Hippocampal formation (tissue), 2 donors: ENCODE data around the gene METTL16.

Experiments
- DNase-seq, 2 donors: peaks; one replicate each; lab custom pipeline; 2025; lab: John Stamatoyannopoulos, UW

METTL16 gene

GRCh38 chr17:2396192-2396567 is 115.5 kb downstream of the METTL16 start:
- no peak for DNase-seq

GRCh38 chr17:2395258-2396181 is 116.2 kb downstream of the METTL16 start:
- DNase-seq, result no peak

- no peak for DNase-seq
These were observed 116.9 kb downstream of the METTL16 start for GRCh38 chr17:2394775-2395201.

- DNase-seq, result no peak
These were observed 117.5 kb downstream of the METTL16 start for GRCh38 chr17:2393954-2394749.

GRCh38 chr17:2393174-2393953 is 118.3 kb downstream of the METTL16 start:
- DNase-seq, result peak; percentile 77 to 84

GRCh38 chr17:2392252-2393173 is 119.2 kb downstream of the METTL16 start:
- peak; percentile 92 to 95 for DNase-seq

- no peak for DNase-seq
These were observed 120.0 kb downstream of the METTL16 start for GRCh38 chr17:2391597-2392251.

GRCh38 chr17:2390199-2390836 is 121.4 kb downstream of the METTL16 start:
- no peak for DNase-seq

- DNase-seq, result no peak
These were observed 123.0 kb downstream of the METTL16 start for GRCh38 chr17:2388683-2389055.

- no peak for DNase-seq
These were observed 123.5 kb downstream of the METTL16 start for GRCh38 chr17:2388020-2388682.

GRCh38 chr17:2387086-2388019 is 124.3 kb downstream of the METTL16 start:
- no peak for DNase-seq

GRCh38 chr17:2386400-2387085 is 125.1 kb downstream of the METTL16 start:
- DNase-seq, result no peak

- no peak for DNase-seq
These were observed 126.2 kb downstream of the METTL16 start for GRCh38 chr17:2385240-2386210.

- no peak for DNase-seq
These were observed 127.1 kb downstream of the METTL16 start for GRCh38 chr17:2384439-2385127.

GRCh38 chr17:2383628-2384167 is 128.0 kb downstream of the METTL16 start:
- DNase-seq, result no peak
